Left lung (tissue), 10 donors: ENCODE measurements around the gene PUSL1. TPM values are rescaled to one million over a fixed set of nuclear protein-coding genes. Genes with fewer than 3 reads are reported as not detected.

Experiments used
- ATAC-seq: fragments of 200-7000 bp; cut with Tn5 transposase; one replicate; pipeline ENCODE4 v1.9.1; 2020; ENCODE audit warnings: moderate library complexity
- DNase-seq, 4 donors: peaks; one replicate each; pipeline ENCODE4 v3.0.0-alpha.2; 2013 to 2020
- H3K27ac ChIP-seq, 2 donors: fragments of 200-600 bp; sonication (generic) in 1 of 2; one replicate each; pipeline versions ENCODE4 v1.5.0 to v1.8.0; 2020 to 2021
- H3K27me3 ChIP-seq, 2 donors: fragments of 200-600 bp; sonication (generic) in 1 of 2; one replicate each; pipeline versions ENCODE4 v1.5.0 to v1.8.0; 2020 to 2021
- H3K36me3 ChIP-seq, 2 donors: fragments of 200-600 bp; sonication (generic) in 1 of 2; one replicate each; pipeline versions ENCODE4 v1.5.0 to v1.8.0; 2020 to 2021
- H3K4me1 ChIP-seq, 2 donors: fragments of 200-600 bp; one replicate each; pipeline ENCODE4 v1.8.0; 2021
- H3K4me3 ChIP-seq, 2 donors: fragments of 200-600 bp; sonication (generic) in 1 of 2; one replicate each; pipeline versions ENCODE4 v1.5.0 to v1.8.0; 2020 to 2021; ENCODE audit warnings: mild to moderate bottlenecking in 1 of 2
- H3K9me3 ChIP-seq, 2 donors: fragments of 200-600 bp; sonication (generic) in 1 of 2; one replicate each; pipeline versions ENCODE4 v1.5.0 to v1.8.0; 2020 to 2021
- intact Hi-C, 2 donors: fragments of 100-400 bp; cut with DNase I; formaldehyde crosslinking; loops; one replicate each; pipeline versions ENCODE4 v1.11.2 to v1.14.2; 2022
- polyA plus RNA-seq, 6 donors: library from polyadenylated mRNA; unstranded; fragments of 120-200 nt; gene quantifications; one replicate each; pipeline ENCODE4 v1.2.1, GENCODE V29; 2013; ENCODE audit not compliant: insufficient read length in 6 of 6
- total RNA-seq, 2 donors: library from RNA; stranded (reverse); fragmentation: NEBNext Ultra II Directional; extraction: Animal tissue kit (Norgen Biotek cat#: 25700); gene quantifications; one replicate each; pipeline ENCODE4 v1.2.1, GENCODE V29; 2021
- TF ChIP-seq, protein P1 (sequence below), 2 donors: fragments of 200-600 bp; sonication (generic) in 1 of 2; IDR thresholded peaks; one replicate each; pipeline versions ENCODE4 v1.5.0 to v1.8.0; 2021; ENCODE audit warnings: antibody characterized with exemption in 2 of 2
- donor health status: DM: no; HTN: yes; CAD: no.
- donor health status: DM: no; HTN: no; CAD: no.

Gene PUSL1
- total and polyA plus RNA-seq, 8 donors: 4.3 to 18.3 (median 8.7) TPM

DNA sequence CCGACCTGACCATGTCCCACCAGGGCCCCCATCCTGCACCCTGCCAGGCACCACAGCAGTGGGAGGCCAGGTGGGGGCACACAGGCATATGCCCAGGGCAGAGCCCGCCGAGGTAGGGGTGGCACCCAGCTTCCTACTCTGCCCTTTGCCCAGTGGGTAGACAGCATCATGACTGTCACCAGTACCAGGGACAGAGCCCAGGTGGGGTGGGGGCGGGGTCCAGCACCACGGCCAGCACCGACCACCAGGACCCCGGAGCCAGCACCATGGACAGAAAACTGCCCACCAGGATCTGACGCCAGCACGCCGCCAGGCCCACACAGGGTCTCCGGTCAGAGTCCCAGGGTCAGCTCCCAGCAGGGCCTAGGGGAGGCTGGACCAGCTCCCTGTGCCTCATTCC, 26.4 kb downstream of the PUSL1 start:
- Histone ChIP-seq H3K36me3 (peaks cover 0 to 47% of the 10 kb centered on the region in 2 donors), H3K27me3 (no peaks in the 10 kb centered on the region), H3K4me1 (peaks cover 0 to 9% of the 10 kb centered on the region in 2 donors), H3K9me3 (no peaks in the 10 kb centered on the region), H3K4me3 (no peak overlapping the region), H3K27ac (no peak overlapping the region)
- DNase-seq: no peak
- intact Hi-C loops: no loop called here
- TF ChIP-seq, protein P1, sequence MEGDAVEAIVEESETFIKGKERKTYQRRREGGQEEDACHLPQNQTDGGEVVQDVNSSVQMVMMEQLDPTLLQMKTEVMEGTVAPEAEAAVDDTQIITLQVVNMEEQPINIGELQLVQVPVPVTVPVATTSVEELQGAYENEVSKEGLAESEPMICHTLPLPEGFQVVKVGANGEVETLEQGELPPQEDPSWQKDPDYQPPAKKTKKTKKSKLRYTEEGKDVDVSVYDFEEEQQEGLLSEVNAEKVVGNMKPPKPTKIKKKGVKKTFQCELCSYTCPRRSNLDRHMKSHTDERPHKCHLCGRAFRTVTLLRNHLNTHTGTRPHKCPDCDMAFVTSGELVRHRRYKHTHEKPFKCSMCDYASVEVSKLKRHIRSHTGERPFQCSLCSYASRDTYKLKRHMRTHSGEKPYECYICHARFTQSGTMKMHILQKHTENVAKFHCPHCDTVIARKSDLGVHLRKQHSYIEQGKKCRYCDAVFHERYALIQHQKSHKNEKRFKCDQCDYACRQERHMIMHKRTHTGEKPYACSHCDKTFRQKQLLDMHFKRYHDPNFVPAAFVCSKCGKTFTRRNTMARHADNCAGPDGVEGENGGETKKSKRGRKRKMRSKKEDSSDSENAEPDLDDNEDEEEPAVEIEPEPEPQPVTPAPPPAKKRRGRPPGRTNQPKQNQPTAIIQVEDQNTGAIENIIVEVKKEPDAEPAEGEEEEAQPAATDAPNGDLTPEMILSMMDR (IDR thresholded peaks at IDR 0.05): no peak
- no peak for ATAC-seq

DNA sequence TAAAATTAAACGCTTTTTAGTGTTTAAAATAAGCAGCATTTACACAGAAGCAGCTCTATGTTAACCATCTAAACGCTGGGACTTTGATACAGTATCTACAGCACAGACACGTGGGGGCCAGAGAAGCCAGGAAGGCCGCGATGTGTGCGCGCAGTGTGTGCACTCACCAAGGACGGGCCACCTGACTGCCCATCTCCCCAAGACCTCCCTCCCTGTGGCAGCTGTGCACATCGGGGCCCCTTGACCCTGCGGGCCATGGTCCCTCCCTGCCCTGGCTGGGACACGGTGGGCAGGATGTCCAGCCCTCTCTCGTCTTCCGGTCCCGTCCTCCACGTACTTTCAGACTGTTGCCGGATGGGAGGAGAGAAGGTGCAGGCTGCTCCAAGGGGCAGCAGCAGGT, 26.9 kb downstream of the PUSL1 start:
- peaks cover 0 to 51% of the 10 kb centered on the region in 2 donors for H3K36me3 ChIP-seq
- ATAC-seq: no peak

DNA sequence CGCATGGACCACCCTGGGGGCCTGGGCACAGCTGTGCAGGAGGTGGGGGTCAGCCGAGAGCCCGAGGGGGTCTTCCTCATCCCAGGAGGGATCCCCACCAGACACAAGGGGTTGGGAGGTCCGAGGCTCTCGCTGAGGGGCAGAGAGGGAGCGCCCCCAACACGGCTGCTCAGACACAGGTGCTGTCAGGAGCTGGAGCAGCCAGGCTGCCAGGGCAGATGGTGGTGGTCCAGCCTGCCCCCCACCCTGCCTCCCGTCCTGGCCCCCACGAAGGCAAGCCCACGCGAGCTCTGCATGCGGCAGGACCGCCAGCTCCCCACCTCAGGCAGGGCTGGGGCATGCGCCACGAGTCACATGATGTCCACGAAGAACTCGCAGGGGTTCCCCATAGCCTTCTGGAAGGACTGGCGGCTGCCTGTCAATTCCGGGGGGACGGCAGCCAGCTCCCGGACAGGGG, 27.4 kb downstream of the PUSL1 start:
- H3K27ac ChIP-seq: no peak overlapping the region
- DNase-seq (no peak), ATAC-seq (no peak)
- no peaks in the 10 kb centered on the region for H3K9me3 ChIP-seq
- H3K36me3 ChIP-seq: peaks cover 0 to 54% of the 10 kb centered on the region in 2 donors
- H3K4me1 ChIP-seq: peaks cover 0 to 8% of the 10 kb centered on the region in 2 donors
- H3K4me3 ChIP-seq: no peak overlapping the region
- H3K27me3 ChIP-seq: no peaks in the 10 kb centered on the region
- intact Hi-C loops: no loop called here
- TF ChIP-seq, protein P1 (IDR thresholded peaks at IDR 0.05): no peak

More for the DNA sequence above, 26.9 kb downstream of the PUSL1 start:
- Histone ChIP-seq H3K4me1 (peaks cover 0 to 9% of the 10 kb centered on the region in 2 donors), H3K27me3 (no peaks in the 10 kb centered on the region), H3K4me3 (no peak overlapping the region), H3K9me3 (no peaks in the 10 kb centered on the region), H3K27ac (no peak overlapping the region)
- no peak for DNase-seq
- TF ChIP-seq, protein P1 (IDR thresholded peaks at IDR 0.05): no peak
- intact Hi-C loops: no loop called here

DNA sequence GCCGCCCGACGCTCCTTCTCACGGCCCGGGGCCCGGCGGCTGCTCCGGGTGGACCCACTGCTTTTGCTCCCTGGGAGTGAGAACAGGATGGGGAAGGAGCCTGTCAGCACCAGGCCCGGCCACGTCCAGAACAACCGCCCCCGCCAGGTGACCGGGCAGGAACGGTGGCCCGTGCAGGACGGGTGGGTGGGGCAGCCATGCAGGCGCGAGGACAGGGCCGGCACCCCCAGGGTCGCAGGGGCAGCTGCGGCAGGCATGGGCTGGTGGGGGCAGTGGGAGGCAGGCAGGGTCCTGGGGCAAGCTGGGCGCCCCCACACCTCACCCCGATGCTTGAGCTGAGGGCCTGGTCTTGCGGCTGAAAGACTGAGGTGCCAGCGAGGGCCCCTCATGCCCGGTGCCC, 28.0 kb downstream of the PUSL1 start:
- H3K4me3 ChIP-seq: no peak overlapping the region
- peaks cover 0 to 2% of the 10 kb centered on the region in 2 donors for H3K4me1 ChIP-seq
- DNase-seq: no peak
- peaks cover 0 to 59% of the 10 kb centered on the region in 2 donors for H3K36me3 ChIP-seq
- H3K27ac ChIP-seq: no peak overlapping the region
- ATAC-seq: no peak
- H3K9me3 ChIP-seq: no peaks in the 10 kb centered on the region
- TF ChIP-seq, protein P1 (IDR thresholded peaks at IDR 0.05): no peak
- intact Hi-C loops: no loop called here
- H3K27me3 ChIP-seq: no peaks in the 10 kb centered on the region

DNA sequence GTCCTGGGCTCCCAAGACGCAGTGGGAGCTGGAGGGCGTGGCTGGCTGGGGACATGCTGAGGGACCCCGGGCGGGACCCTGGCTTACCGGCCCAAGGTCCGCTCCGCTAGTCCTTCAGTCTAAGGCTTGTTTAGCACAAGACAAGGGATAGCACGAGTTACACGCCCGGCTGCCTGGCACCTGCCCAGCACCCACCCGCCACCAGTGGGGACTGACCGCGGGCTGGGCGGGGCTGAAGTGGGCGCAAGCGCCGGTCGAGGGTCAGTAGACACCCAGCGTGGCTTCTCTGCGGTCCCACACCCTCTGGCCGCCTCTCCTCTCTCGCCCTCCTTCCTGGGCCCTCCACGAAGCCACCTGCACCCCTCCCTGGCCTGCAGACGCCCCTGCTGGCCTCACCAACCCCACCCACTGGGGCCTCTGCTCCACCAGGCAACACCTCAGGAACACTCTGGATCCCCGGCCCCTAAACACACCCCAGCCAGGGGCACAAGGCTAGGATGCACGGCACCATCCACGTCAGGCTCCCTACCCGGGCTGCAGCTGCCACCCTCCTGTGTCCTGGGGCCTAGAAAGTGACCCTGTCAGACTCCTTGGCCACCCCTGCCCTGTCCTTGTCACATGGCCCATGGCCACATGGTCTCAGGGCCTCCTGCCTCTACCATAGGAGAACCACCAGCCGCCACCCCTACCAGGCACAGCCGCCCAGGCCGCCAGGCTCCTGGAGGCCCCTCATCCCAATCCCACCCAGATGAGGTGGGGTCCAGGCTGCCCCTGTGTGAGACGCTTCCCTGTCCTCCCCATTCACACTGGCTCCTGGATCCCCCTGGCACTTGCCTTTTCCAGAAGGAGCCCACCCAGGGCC, 28.8 kb downstream of the PUSL1 start:
- ATAC-seq: no peak
- intact Hi-C loops: no loop called here
- Histone ChIP-seq H3K27ac (no peak overlapping the region), H3K4me3 (no peak overlapping the region), H3K36me3 (peaks cover 0 to 66% of the 10 kb centered on the region in 2 donors), H3K4me1 (no peaks in the 10 kb centered on the region), H3K27me3 (no peaks in the 10 kb centered on the region), H3K9me3 (no peaks in the 10 kb centered on the region)
- no peak for DNase-seq
- TF ChIP-seq, protein P1 (IDR thresholded peaks at IDR 0.05): no peak
